K562 (cell line): ENCODE measurements around the gene CMTM1. TPM values are rescaled to one million over a fixed set of nuclear protein-coding genes. Genes with fewer than 3 reads are reported as not detected.

Experiments
- ATAC-seq: fragments of 200-7000 bp; cut with Tn5 transposase; 3 replicates; pipeline ENCODE4 v1.9.1; 2020; ENCODE audit warnings: moderate library complexity
- BruUV-seq: library from RNA; stranded (reverse); fragments of 400-500 nt; replicated peaks from 2 replicates; lab custom pipeline; 2021; lab: Mats Ljungman, UMichigan
- CTCF ChIA-PET: fragments of 300-600 bp; formaldehyde crosslinking; extraction: SDS; loops from one replicate; lab custom pipeline; 2021; ENCODE audit warnings: low intra/inter-chr PET ratio; lab: Yijun Ruan, JAX
- POLR2A ChIA-PET: fragments of 300-600, 350-650 bp; sonication (Branson Sonifier 250); formaldehyde crosslinking; extraction: SDS; loops from one replicate; lab custom pipeline; 2021; ENCODE audit warnings: antibody characterized with exemption, inconsistent platforms; lab: Yijun Ruan, JAX
- DNase-seq, 4 experiments: peaks; one replicate each; pipeline versions ENCODE4 v3.0.0 to v3.0.0-alpha.2; 2011 to 2018; ENCODE audit warnings: low spot score in 3 of 4, mixed read lengths in 3 of 4; ENCODE audit errors: extremely low read depth in 1 of 4
- FAIRE-seq: peaks from 2 replicates; lab custom pipeline; 2011; peaks lifted over from hg19 to GRCh38; lab: Jason Lieb, UNC
- H2AFZ ChIP-seq: 2 replicates; pipeline ENCODE4 v1.6.0; 2011; ENCODE audit warnings: low read depth, low read length, control low read depth, inconsistent platforms
- H3K27ac ChIP-seq: fragments of 200-600 bp; 3 replicates; pipeline ENCODE4 v1.8.0; 2011; ENCODE audit warnings: low read depth, mild to moderate bottlenecking, control low read depth, inconsistent platforms, low read length, moderate library complexity, mixed read lengths; ENCODE audit errors: extremely low read depth
- H3K27me3 ChIP-seq, 2 experiments: fragments of 300-600 bp in 1 of 2; 2 replicates in 1 of 2; 3 replicates in 1 of 2; pipeline versions ENCODE4 v1.6.0 to v1.8.0; 2011; ENCODE audit warnings: inconsistent platforms in 2 of 2, low read length in 2 of 2, mild to moderate bottlenecking in 1 of 2, mixed read lengths in 1 of 2, moderate library complexity in 1 of 2; ENCODE audit not compliant: control insufficient read depth in 2 of 2, insufficient read depth in 2 of 2
- H3K36me3 ChIP-seq: fragments of 300-600 bp; 3 replicates; pipeline ENCODE4 v1.8.0; 2011; ENCODE audit warnings: mild to moderate bottlenecking, low read length, inconsistent platforms; ENCODE audit not compliant: control insufficient read depth, insufficient read depth
- H3K4me1 ChIP-seq, 2 experiments: fragments of 200-600 bp in 1 of 2; replicated peaks in 1 of 2; 2 replicates in 1 of 2; 3 replicates in 1 of 2; pipeline versions ENCODE4 v1.5.1 to v1.8.0; 2011; ENCODE audit warnings: inconsistent platforms in 2 of 2, low read length in 2 of 2, mild to moderate bottlenecking in 1 of 2, mixed read lengths in 1 of 2, moderate library complexity in 1 of 2; ENCODE audit not compliant: control insufficient read depth in 2 of 2, insufficient read depth in 2 of 2
- H3K4me2 ChIP-seq: 2 replicates; pipeline ENCODE4 v1.6.1; 2011; ENCODE audit warnings: low read length, control low read depth, inconsistent platforms, mixed read lengths; ENCODE audit not compliant: insufficient read depth
- H3K4me3 ChIP-seq: fragments of 200-600 bp; sonication (generic), shearing (Covaris generic); 2 replicates; pipeline ENCODE4 v1.5.1; 2016; ENCODE audit warnings: control low read depth, inconsistent platforms
- H3K79me2 ChIP-seq: fragments of 200-600 bp; 3 replicates; pipeline ENCODE4 v1.8.0; 2011; ENCODE audit warnings: low read length, inconsistent platforms; ENCODE audit not compliant: control insufficient read depth, insufficient read depth
- H3K9ac ChIP-seq, 2 experiments: 2 replicates each; pipeline versions ENCODE4 v1.6.0 to v1.6.1; 2011; ENCODE audit warnings: low read depth in 2 of 2, low read length in 2 of 2, control low read depth in 1 of 2, inconsistent platforms in 1 of 2, mild to moderate bottlenecking in 1 of 2, mixed read lengths in 1 of 2; ENCODE audit not compliant: insufficient read depth in 1 of 2
- H3K9me1 ChIP-seq: one replicate; pipeline ENCODE4 v1.6.0; 2011; ENCODE audit warnings: inconsistent platforms, mild to moderate bottlenecking, low read length, moderate library complexity; ENCODE audit not compliant: control insufficient read depth, insufficient read depth
- H3K9me3 ChIP-seq: replicated peaks from 2 replicates; pipeline ENCODE4 v1.5.1; 2011; ENCODE audit warnings: low read depth, low read length, inconsistent platforms; ENCODE audit not compliant: control insufficient read depth, insufficient read depth
- H4K20me1 ChIP-seq: replicated peaks from 2 replicates; pipeline ENCODE4 v1.6.1; 2011; ENCODE audit warnings: low read length, inconsistent platforms, mixed read lengths; ENCODE audit not compliant: control insufficient read depth, insufficient read depth
- C11orf30 ChIP-seq: fragments of 450-650 bp; IDR thresholded peaks from 2 replicates; pipeline ENCODE4 v1.6.1; 2016; ENCODE audit warnings: low read depth, mild to moderate bottlenecking
- STAT5A ChIP-seq: IDR thresholded peaks from 2 replicates; pipeline ENCODE4 v1.6.1; 2012; ENCODE audit warnings: low read length, inconsistent platforms, borderline replicate concordance
- ZNF316 ChIP-seq: fragments of 450-650 bp; IDR thresholded peaks from 2 replicates; pipeline ENCODE4 v1.6.1; 2016
- WGBS: fragments of 100-300 bp; shearing (Covaris generic); methylation state at CpG from one replicate; pipeline ENCODE4 v1.1.6; 2016; ENCODE audit warnings: low coverage, mixed read lengths; ENCODE audit not compliant: insufficient coverage; ENCODE audit errors: missing lambda C conversion rate; 5-methylcytosine and 5-hydroxymethylcytosine counted together
- in situ Hi-C: fragments of 300-500 bp; cut with MboI; formaldehyde crosslinking; loops from 4 replicates; pipeline ENCODE4 v1.15.0; 2018; ENCODE audit warnings: inconsistent platforms, mixed read lengths
- intact Hi-C: fragments of 100-400 bp; cut with micrococcal nuclease; formaldehyde crosslinking; loops from 2 replicates; pipeline ENCODE4 v1.14.2; 2022
- polyA plus RNA-seq, 8 experiments: library from polyadenylated mRNA; depleted of rRNA in 4 of 8; stranded (reverse) in 5 of 8; unstranded in 3 of 8; fragments of >200 nt; fragmentation: Nextera tagmentation in 2 of 8; fragmentation: Illumina TruSeq in 1 of 8; extraction: Ambion mirVana in 2 of 8; extraction: Trizol in 1 of 8; gene quantifications; 2 replicates each; pipeline versions ENCODE4 v1.2.1 to v1.2.3, GENCODE V29; 2011 to 2014; ENCODE audit warnings: inconsistent platforms in 1 of 8, missing spikeins in 1 of 8
- total RNA-seq, 7 experiments: library from RNA; depleted of rRNA in 6 of 7; stranded (reverse); fragments of >200 nt in 6 of 7; fragmentation: Illumina TruSeq in 2 of 7; extraction: Trizol in 2 of 7; gene quantifications; 2 replicates each; pipeline versions ENCODE4 v1.2.1 to v1.2.3, GENCODE V29; 2011 to 2021; ENCODE audit warnings: low replicate concordance in 1 of 7

CMTM1 gene
- total and polyA plus RNA-seq, 9 of the 15 experiments (the other 6 are each of a cell fraction or from before 2014, with no cell fraction given): 0.25 to 2.6 (median 1.1) TPM; not detected in 2

GRCh38 chr16:66587881-66588600, 21.8 kb downstream of the CMTM1 start:
- H3K27ac ChIP-seq: no peak overlapping the region
- no peaks in the 10 kb centered on the region for H3K27me3 ChIP-seq
- H3K4me1 ChIP-seq: no peaks in the 10 kb centered on the region; a peak in 1 of 5 replicates
- DNase-seq (no peak), ATAC-seq (no peak), FAIRE-seq (no peak)
- in situ Hi-C loops: no loop called here
- no peak overlapping the region for H3K4me2 ChIP-seq
- no peaks in the 10 kb centered on the region for H4K20me1 ChIP-seq
- H2AFZ ChIP-seq: no peak overlapping the region
- H3K36me3 ChIP-seq: no peaks in the 10 kb centered on the region
- POLR2A ChIA-PET: no interaction called here
- no peak overlapping the region for H3K4me3 ChIP-seq
- H3K79me2 ChIP-seq: no peaks in the 10 kb centered on the region
- intact Hi-C loops: no loop called here
- no peak overlapping the region; a peak in 1 of 4 replicates for H3K9ac ChIP-seq
- no peaks in the 10 kb centered on the region for H3K9me3 ChIP-seq
- H3K9me1 ChIP-seq: no peaks in the 10 kb centered on the region
- no TSS peak for BruUV-seq
- TF ChIP-seq C11orf30 (peak; percentile 33; the same call in 1 of the 2 replicates), STAT5A (no peak), ZNF316 (peak; percentile 39)
- TF ChIP-seq, all 486 proteins: peak for 2
- CTCF ChIA-PET: interaction anchor here (1.8 to 3.5 kb wide), 2 partner anchors 109 to 181 kb away, joined by 17 to 22 read pairs; no protein-coding TSS in a partner anchor
- WGBS: 31% methylated on average over 7 of the region's 7 CpGs
